ENCODE measurements around the gene FAT4. TPM values are rescaled to one million over a fixed set of nuclear protein-coding genes. Genes with fewer than 3 reads are reported as not detected.

The FAT4 gene
- total RNA-seq, 2 donors from 2014 or later: 0.18 TPM; not detected in 1

- Mint-ChIP-seq H3K27ac (no peak overlapping the region), H3K4me1 (no peaks in the 10 kb centered on the region), H3K36me3 (ENCODE audit: low read depth) (no peaks in the 10 kb centered on the region), H3K4me3 (no peak overlapping the region), H3K27me3 (peaks cover 10% of the 10 kb centered on the region)
- ATAC-seq (no peak), DNase-seq (no peak)
- no peaks in the 10 kb centered on the region for H3K9me3 ChIP-seq (ENCODE audit: control insufficient read depth, low read length, poor library complexity, severe bottlenecking)
Measured at GRCh38 chr4:125323654-125324053, 8.9 kb downstream of the FAT4 start.

GRCh38 chr4:125325733-125326132, 11.0 kb downstream of the FAT4 start:
- H3K27me3 Mint-ChIP-seq: no peaks in the 10 kb centered on the region
- H3K4me1 Mint-ChIP-seq: no peaks in the 10 kb centered on the region
- H3K9me3 ChIP-seq (ENCODE audit: control insufficient read depth, low read length, poor library complexity, severe bottlenecking): no peaks in the 10 kb centered on the region
- ATAC-seq (no peak), DNase-seq (no peak)
- H3K36me3 Mint-ChIP-seq (ENCODE audit: low read depth): no peaks in the 10 kb centered on the region
- no peak overlapping the region for H3K4me3 Mint-ChIP-seq
- no peak overlapping the region for H3K27ac Mint-ChIP-seq

- H3K9me3 ChIP-seq (ENCODE audit: control insufficient read depth, low read length, poor library complexity, severe bottlenecking): no peaks in the 10 kb centered on the region
- Mint-ChIP-seq H3K36me3 (ENCODE audit: low read depth) (no peaks in the 10 kb centered on the region), H3K4me1 (no peaks in the 10 kb centered on the region), H3K27me3 (no peaks in the 10 kb centered on the region), H3K27ac (no peak overlapping the region), H3K4me3 (no peak overlapping the region)
- DNase-seq: no peak
- no peak for ATAC-seq
Measured at GRCh38 chr4:125331116-125331515, 16.4 kb downstream of the FAT4 start.

- Mint-ChIP-seq H3K27me3 (no peaks in the 10 kb centered on the region), H3K4me1 (no peaks in the 10 kb centered on the region), H3K27ac (no peak overlapping the region), H3K4me3 (no peak overlapping the region), H3K36me3 (ENCODE audit: low read depth) (no peaks in the 10 kb centered on the region)
- no peaks in the 10 kb centered on the region for H3K9me3 ChIP-seq (ENCODE audit: control insufficient read depth, low read length, poor library complexity, severe bottlenecking)
- ATAC-seq: no peak
- DNase-seq: no peak
Measured at GRCh38 chr4:125334926-125335325, 20.2 kb downstream of the FAT4 start.

GRCh38 chr4:125338814-125339213, 24.1 kb downstream of the FAT4 start:
- H3K27me3 Mint-ChIP-seq: no peaks in the 10 kb centered on the region
- H3K4me3 Mint-ChIP-seq: no peak overlapping the region
- ATAC-seq (no peak), DNase-seq (no peak)
- no peaks in the 10 kb centered on the region for H3K36me3 Mint-ChIP-seq (ENCODE audit: low read depth)
- H3K4me1 Mint-ChIP-seq: no peaks in the 10 kb centered on the region
- no peak overlapping the region for H3K27ac Mint-ChIP-seq
- H3K9me3 ChIP-seq (ENCODE audit: control insufficient read depth, low read length, poor library complexity, severe bottlenecking): no peaks in the 10 kb centered on the region

- no peak for DNase-seq
- Mint-ChIP-seq H3K36me3 (ENCODE audit: low read depth) (no peaks in the 10 kb centered on the region), H3K27me3 (no peaks in the 10 kb centered on the region), H3K27ac (no peak overlapping the region), H3K4me1 (no peaks in the 10 kb centered on the region), H3K4me3 (no peak overlapping the region)
- no peak for ATAC-seq
- H3K9me3 ChIP-seq (ENCODE audit: control insufficient read depth, low read length, poor library complexity, severe bottlenecking): no peaks in the 10 kb centered on the region
Measured at GRCh38 chr4:125344198-125344597, 29.4 kb downstream of the FAT4 start.

GRCh38 chr4:125346616-125347015, 31.9 kb downstream of the FAT4 start:
- no peaks in the 10 kb centered on the region for H3K9me3 ChIP-seq (ENCODE audit: control insufficient read depth, low read length, poor library complexity, severe bottlenecking)
- no peak for ATAC-seq
- DNase-seq: no peak
- no peak overlapping the region for H3K4me3 Mint-ChIP-seq
- no peaks in the 10 kb centered on the region for H3K27me3 Mint-ChIP-seq
- no peaks in the 10 kb centered on the region for H3K4me1 Mint-ChIP-seq
- no peaks in the 10 kb centered on the region for H3K36me3 Mint-ChIP-seq (ENCODE audit: low read depth)
- no peak overlapping the region for H3K27ac Mint-ChIP-seq

GRCh38 chr4:125350470-125351135, 35.8 kb downstream of the FAT4 start:
- H3K4me1 Mint-ChIP-seq: no peaks in the 10 kb centered on the region
- no peak for ATAC-seq
- H3K9me3 ChIP-seq (ENCODE audit: control insufficient read depth, low read length, poor library complexity, severe bottlenecking): no peaks in the 10 kb centered on the region
- H3K36me3 Mint-ChIP-seq (ENCODE audit: low read depth): no peaks in the 10 kb centered on the region
- H3K4me3 Mint-ChIP-seq: no peak overlapping the region
- H3K27me3 Mint-ChIP-seq: no peaks in the 10 kb centered on the region
- H3K27ac Mint-ChIP-seq: no peak overlapping the region
- no peak for DNase-seq

- Mint-ChIP-seq H3K27ac (no peak overlapping the region), H3K4me3 (no peak overlapping the region), H3K4me1 (no peaks in the 10 kb centered on the region), H3K36me3 (ENCODE audit: low read depth) (no peaks in the 10 kb centered on the region), H3K27me3 (no peaks in the 10 kb centered on the region)
- DNase-seq: no peak
- no peak for ATAC-seq
- H3K9me3 ChIP-seq (ENCODE audit: control insufficient read depth, low read length, poor library complexity, severe bottlenecking): no peaks in the 10 kb centered on the region
Measured at GRCh38 chr4:125352521-125352920, 37.8 kb downstream of the FAT4 start.

GRCh38 chr4:125353131-125353530, 38.4 kb downstream of the FAT4 start:
- H3K9me3 ChIP-seq (ENCODE audit: control insufficient read depth, low read length, poor library complexity, severe bottlenecking): no peaks in the 10 kb centered on the region
- Mint-ChIP-seq H3K27me3 (no peaks in the 10 kb centered on the region), H3K4me3 (no peak overlapping the region), H3K36me3 (ENCODE audit: low read depth) (no peaks in the 10 kb centered on the region), H3K27ac (no peak overlapping the region), H3K4me1 (no peaks in the 10 kb centered on the region)
- DNase-seq (no peak), ATAC-seq (no peak)

GRCh38 chr4:125355791-125356190, 41.0 kb downstream of the FAT4 start:
- H3K9me3 ChIP-seq (ENCODE audit: control insufficient read depth, low read length, poor library complexity, severe bottlenecking): no peaks in the 10 kb centered on the region
- DNase-seq: no peak
- Mint-ChIP-seq H3K4me3 (no peak overlapping the region), H3K27ac (no peak overlapping the region), H3K36me3 (ENCODE audit: low read depth) (no peaks in the 10 kb centered on the region), H3K27me3 (no peaks in the 10 kb centered on the region), H3K4me1 (no peaks in the 10 kb centered on the region)
- no peak for ATAC-seq

- H3K27ac Mint-ChIP-seq: no peak overlapping the region
- ATAC-seq (no peak), DNase-seq (no peak)
- no peaks in the 10 kb centered on the region for H3K36me3 Mint-ChIP-seq (ENCODE audit: low read depth)
- no peak overlapping the region for H3K4me3 Mint-ChIP-seq
- H3K9me3 ChIP-seq (ENCODE audit: control insufficient read depth, low read length, poor library complexity, severe bottlenecking): no peaks in the 10 kb centered on the region
- no peaks in the 10 kb centered on the region for H3K4me1 Mint-ChIP-seq
- no peaks in the 10 kb centered on the region for H3K27me3 Mint-ChIP-seq
Measured at GRCh38 chr4:125357675-125358074, 42.9 kb downstream of the FAT4 start.

GRCh38 chr4:125358453-125358852, 43.7 kb downstream of the FAT4 start:
- H3K36me3 Mint-ChIP-seq (ENCODE audit: low read depth): no peaks in the 10 kb centered on the region
- no peak for ATAC-seq

GRCh38 chr4:125359363-125359762, 44.6 kb downstream of the FAT4 start:
- H3K27ac Mint-ChIP-seq: no peak overlapping the region
- no peak for ATAC-seq
- H3K27me3 Mint-ChIP-seq: no peaks in the 10 kb centered on the region
- H3K4me1 Mint-ChIP-seq: no peaks in the 10 kb centered on the region
- no peaks in the 10 kb centered on the region for H3K36me3 Mint-ChIP-seq (ENCODE audit: low read depth)
- H3K4me3 Mint-ChIP-seq: no peak overlapping the region
- no peak for DNase-seq
- H3K9me3 ChIP-seq (ENCODE audit: control insufficient read depth, low read length, poor library complexity, severe bottlenecking): no peaks in the 10 kb centered on the region

More at GRCh38 chr4:125358453-125358852, 43.7 kb downstream of the FAT4 start:
- no peaks in the 10 kb centered on the region for H3K9me3 ChIP-seq (ENCODE audit: control insufficient read depth, low read length, poor library complexity, severe bottlenecking)
- Mint-ChIP-seq H3K27ac (no peak overlapping the region), H3K4me1 (no peaks in the 10 kb centered on the region), H3K4me3 (no peak overlapping the region), H3K27me3 (no peaks in the 10 kb centered on the region)
- DNase-seq: no peak

Measured in T-helper 17 cell (primary cell).